Smooth muscle cell (in vitro differentiated cells): ENCODE measurements around the gene TRPT1. TPM values are rescaled to one million over a fixed set of nuclear protein-coding genes. Genes with fewer than 3 reads are reported as not detected.

ENCODE experiments used
- DNase-seq: peaks from one replicate; lab custom pipeline; 2025; ENCODE audit not compliant: unreplicated experiment; lab: John Stamatoyannopoulos, UW
- H2AFZ ChIP-seq: fragments of 200-600 bp; sonication (generic); 2 replicates; pipeline ENCODE4 v1.6.0; 2016; ENCODE audit warnings: antibody characterized with exemption, low read depth, mild to moderate bottlenecking
- H3F3A ChIP-seq: fragments of 200-600 bp; sonication (generic); 2 replicates; pipeline ENCODE4 v1.6.0; 2017; ENCODE audit warnings: antibody characterized with exemption, low read depth
- H3K27ac ChIP-seq: fragments of 200-600 bp; sonication (generic); 2 replicates; pipeline ENCODE4 v1.5.1; 2016; ENCODE audit warnings: low read depth, mild to moderate bottlenecking
- H3K27me3 ChIP-seq: fragments of 200-600 bp; sonication (generic); 2 replicates; pipeline ENCODE4 v1.6.1; 2016; ENCODE audit warnings: low read depth, mild to moderate bottlenecking
- H3K36me3 ChIP-seq: fragments of 200-600 bp; sonication (generic); 2 replicates; pipeline ENCODE4 v1.5.1; 2016; ENCODE audit warnings: low read depth
- H3K4me1 ChIP-seq: fragments of 200-600 bp; sonication (generic); 2 replicates; pipeline ENCODE4 v1.5.1; 2016; ENCODE audit warnings: low read depth
- H3K4me2 ChIP-seq: fragments of 200-600 bp; sonication (generic); 2 replicates; pipeline ENCODE4 v1.6.0; 2016; ENCODE audit warnings: mild to moderate bottlenecking
- H3K4me3 ChIP-seq: fragments of 200-600 bp; sonication (generic); 2 replicates; pipeline ENCODE4 v1.5.1; 2016; ENCODE audit warnings: mild to moderate bottlenecking
- H3K79me2 ChIP-seq: fragments of 200-600 bp; sonication (generic); 2 replicates; pipeline ENCODE4 v1.6.0; 2016; ENCODE audit warnings: low read depth, mild to moderate bottlenecking
- H3K9ac ChIP-seq: fragments of 200-600 bp; sonication (generic); 2 replicates; pipeline ENCODE4 v1.6.0; 2016; ENCODE audit warnings: low read depth
- H3K9me3 ChIP-seq: fragments of 200-600 bp; sonication (generic); replicated peaks from 2 replicates; pipeline ENCODE4 v1.5.1; 2016; ENCODE audit warnings: low read depth
- H4K20me1 ChIP-seq: fragments of 200-600 bp; sonication (generic); 2 replicates; pipeline ENCODE4 v1.6.0; 2016; ENCODE audit warnings: low read depth
- WGBS: methylation state at CpG from one replicate; pipeline ENCODE4 v1.1.7; 2016; ENCODE audit warnings: low lambda C conversion rate; 5-methylcytosine and 5-hydroxymethylcytosine counted together
- polyA plus RNA-seq: library from polyadenylated mRNA; unstranded; fragments of >200 nt; fragmentation: Nextera tagmentation; extraction: Ambion mirVana; gene quantifications from 2 replicates; pipeline ENCODE4 v1.2.1, GENCODE V29; 2016
- total RNA-seq: library from RNA; depleted of rRNA; stranded (reverse); fragments of >200 nt; gene quantifications from 2 replicates; pipeline ENCODE4 v1.2.3, GENCODE V29; 2014
- TF ChIP-seq, protein P1 (sequence below): fragments of 200-600 bp; sonication (generic); IDR thresholded peaks from 2 replicates; pipeline ENCODE4 v1.5.1; 2017; ENCODE audit warnings: borderline replicate concordance, mild to moderate bottlenecking, antibody characterized with exemption; ENCODE audit not compliant: insufficient read depth, poor library complexity, severe bottlenecking

TRPT1 gene
- total and polyA plus RNA-seq, 2 experiments from 2014 or later: 52.6 to 65.6 TPM

DNA sequence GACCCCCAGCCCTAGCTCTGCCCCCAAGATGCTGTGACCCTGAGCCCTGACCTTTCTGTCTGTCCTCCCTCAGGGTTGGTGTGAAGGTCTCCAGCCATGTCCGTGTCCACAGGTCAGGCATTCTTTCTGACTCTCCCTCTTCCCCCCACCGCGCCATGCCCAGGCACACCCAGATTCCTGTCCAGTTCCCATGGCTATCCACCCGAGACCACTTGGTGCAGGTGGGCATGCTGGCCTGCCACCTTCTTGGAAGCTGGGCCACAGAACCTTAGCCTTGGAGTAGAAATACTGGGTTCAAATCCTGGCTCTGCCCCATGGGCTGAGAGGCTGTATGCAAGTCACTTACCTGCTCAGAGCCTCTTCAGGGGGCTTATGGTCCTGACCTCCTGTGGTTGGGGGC, 23.1 kb upstream of the TRPT1 start:
- no peak overlapping the region for H3K27ac ChIP-seq
- 90% methylated on average over 4 of the region's 4 CpGs for WGBS

GRCh38 chr11:64248578-64248977, 22.6 kb upstream of the TRPT1 start:
- H3K4me2 ChIP-seq: no peak overlapping the region
- H3K9ac ChIP-seq: no peak overlapping the region
- H2AFZ ChIP-seq: no peak overlapping the region
- H3K9me3 ChIP-seq: no peaks in the 10 kb centered on the region
- no peaks in the 10 kb centered on the region for H3K27me3 ChIP-seq
- no peak overlapping the region for H3K27ac ChIP-seq
- no peak for DNase-seq
- H3K4me1 ChIP-seq: peaks cover 23% of the 10 kb centered on the region
- peaks cover 7% of the 10 kb centered on the region for H3F3A ChIP-seq
- peaks cover 25% of the 10 kb centered on the region for H4K20me1 ChIP-seq
- peaks cover 23% of the 10 kb centered on the region for H3K79me2 ChIP-seq
- TF ChIP-seq, protein P1, sequence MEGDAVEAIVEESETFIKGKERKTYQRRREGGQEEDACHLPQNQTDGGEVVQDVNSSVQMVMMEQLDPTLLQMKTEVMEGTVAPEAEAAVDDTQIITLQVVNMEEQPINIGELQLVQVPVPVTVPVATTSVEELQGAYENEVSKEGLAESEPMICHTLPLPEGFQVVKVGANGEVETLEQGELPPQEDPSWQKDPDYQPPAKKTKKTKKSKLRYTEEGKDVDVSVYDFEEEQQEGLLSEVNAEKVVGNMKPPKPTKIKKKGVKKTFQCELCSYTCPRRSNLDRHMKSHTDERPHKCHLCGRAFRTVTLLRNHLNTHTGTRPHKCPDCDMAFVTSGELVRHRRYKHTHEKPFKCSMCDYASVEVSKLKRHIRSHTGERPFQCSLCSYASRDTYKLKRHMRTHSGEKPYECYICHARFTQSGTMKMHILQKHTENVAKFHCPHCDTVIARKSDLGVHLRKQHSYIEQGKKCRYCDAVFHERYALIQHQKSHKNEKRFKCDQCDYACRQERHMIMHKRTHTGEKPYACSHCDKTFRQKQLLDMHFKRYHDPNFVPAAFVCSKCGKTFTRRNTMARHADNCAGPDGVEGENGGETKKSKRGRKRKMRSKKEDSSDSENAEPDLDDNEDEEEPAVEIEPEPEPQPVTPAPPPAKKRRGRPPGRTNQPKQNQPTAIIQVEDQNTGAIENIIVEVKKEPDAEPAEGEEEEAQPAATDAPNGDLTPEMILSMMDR: no peak
- 59% methylated on average over 6 of the region's 7 CpGs for WGBS
- H3K36me3 ChIP-seq: no peaks in the 10 kb centered on the region
- no peak overlapping the region for H3K4me3 ChIP-seq

More for the DNA sequence above, 23.1 kb upstream of the TRPT1 start:
- Histone ChIP-seq H3K36me3 (no peaks in the 10 kb centered on the region), H3K9ac (no peak overlapping the region), H3K4me1 (peaks cover 23% of the 10 kb centered on the region), H2AFZ (no peak overlapping the region), H3K4me3 (no peak overlapping the region), H3F3A (peaks cover 4% of the 10 kb centered on the region), H3K79me2 (peaks cover 23% of the 10 kb centered on the region), H3K27me3 (no peaks in the 10 kb centered on the region), H3K9me3 (no peaks in the 10 kb centered on the region), H3K4me2 (no peak overlapping the region), H4K20me1 (peaks cover 26% of the 10 kb centered on the region)
- TF ChIP-seq, protein P1: no peak
- DNase-seq: no peak

DNA sequence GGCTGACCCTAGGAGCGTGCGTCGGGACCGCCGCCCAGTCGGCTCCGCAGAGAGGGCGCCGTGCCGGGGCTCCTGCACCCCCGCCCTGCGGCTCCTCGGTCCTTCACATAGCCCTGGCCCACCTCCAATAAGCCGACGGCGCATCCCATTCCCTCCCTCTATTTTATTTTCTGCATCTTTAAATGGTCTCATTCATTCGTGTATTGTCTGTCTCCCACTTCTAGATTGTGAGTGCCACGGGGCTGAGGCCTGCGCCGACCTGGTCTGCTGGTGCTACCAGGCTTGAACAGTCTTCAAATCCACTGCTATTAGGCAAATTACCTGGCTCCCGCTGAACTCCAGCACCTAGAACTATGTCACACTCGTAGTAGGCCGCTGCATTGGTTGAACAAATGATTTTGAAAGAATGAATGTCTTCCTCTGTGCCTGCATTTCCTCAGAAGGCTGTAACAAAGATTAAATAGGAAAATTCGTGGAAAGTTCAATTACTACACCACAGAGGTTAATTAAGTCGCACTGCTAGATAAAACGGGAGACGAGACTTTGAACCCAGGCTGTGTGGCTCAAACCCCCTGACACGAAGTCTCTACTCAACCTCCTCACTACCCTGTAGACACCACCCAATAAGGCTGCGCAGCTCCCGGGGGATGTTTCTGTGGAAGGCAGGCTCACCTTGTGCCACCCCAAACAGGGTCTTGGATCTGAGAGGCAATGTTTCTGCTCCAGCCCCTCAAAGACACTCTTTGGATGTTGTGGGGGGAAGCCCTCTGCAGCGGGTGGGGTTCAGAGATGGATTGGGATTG, 21.9 kb upstream of the TRPT1 start:
- DNase-seq: no peak
- H3K4me2 ChIP-seq: peak overlapping the region; percentile 92
- H3K9me3 ChIP-seq: no peaks in the 10 kb centered on the region
- H3K4me1 ChIP-seq: peaks cover 23% of the 10 kb centered on the region
- peak overlapping the region; percentile 75 for H3K27ac ChIP-seq
- H3K36me3 ChIP-seq: no peaks in the 10 kb centered on the region
- peak overlapping the region; percentile 57 for H3K4me3 ChIP-seq
- H2AFZ ChIP-seq: no peak overlapping the region
- H3K27me3 ChIP-seq: no peaks in the 10 kb centered on the region
- WGBS: 38% methylated on average over 31 of the region's 31 CpGs
- peaks cover 25% of the 10 kb centered on the region for H4K20me1 ChIP-seq
- H3K9ac ChIP-seq: peak overlapping the region; percentile 23
- H3F3A ChIP-seq: peaks cover 7% of the 10 kb centered on the region
- H3K79me2 ChIP-seq: peaks cover 23% of the 10 kb centered on the region
- TF ChIP-seq, protein P1: no peak
